H1 (cell line): ENCODE results near the gene XIAP. TPM values are rescaled to one million over a fixed set of nuclear protein-coding genes. Genes with fewer than 3 reads are reported as not detected.

Experiments
- CTCF ChIA-PET: fragments of 300-600 bp; sonication (Branson Sonifier 250); formaldehyde crosslinking; loops from one replicate; lab custom pipeline; 2021; ENCODE audit not compliant: partially characterized antibody; lab: Charles Lee
- POLR2A ChIA-PET: fragments of 300-600 bp; sonication (Branson Sonifier 250); formaldehyde crosslinking; loops from one replicate; lab custom pipeline; 2021; ENCODE audit warnings: inconsistent platforms; ENCODE audit not compliant: partially characterized antibody; lab: Charles Lee
- DNase-seq, 2 experiments: peaks; one replicate each; pipeline versions ENCODE4 v3.0.0 to v3.0.0-alpha.2; 2010 to 2022; ENCODE audit warnings: low spot score in 2 of 2, low read depth in 1 of 2, mixed read lengths in 1 of 2
- FAIRE-seq: peaks from 2 replicates; lab custom pipeline; 2011; peaks lifted over from hg19 to GRCh38; lab: Jason Lieb, UNC
- H2AFZ ChIP-seq: 2 replicates; pipeline ENCODE4 v1.8.1; 2012; ENCODE audit warnings: low read length, inconsistent platforms
- H2AK5ac ChIP-seq: 2 replicates; pipeline ENCODE4 v1.6.1; 2013; ENCODE audit warnings: low read depth, low read length
- H2BK120ac ChIP-seq: replicated peaks from 2 replicates; pipeline ENCODE3; 2013; ENCODE audit warnings: low read depth, low read length, inconsistent platforms
- H2BK12ac ChIP-seq: 2 replicates; pipeline ENCODE4 v1.6.1; 2013; ENCODE audit warnings: low read depth, low read length
- H2BK15ac ChIP-seq: 2 replicates; pipeline ENCODE4 v1.6.1; 2013; ENCODE audit warnings: low read length
- H2BK20ac ChIP-seq: 2 replicates; pipeline ENCODE4 v1.6.1; 2013; ENCODE audit warnings: low read length
- H2BK5ac ChIP-seq: 2 replicates; pipeline ENCODE4 v1.6.1; 2013; ENCODE audit warnings: low read depth, low read length
- H3K14ac ChIP-seq: 2 replicates; pipeline ENCODE4 v1.6.1; 2013; ENCODE audit warnings: inconsistent platforms; ENCODE audit not compliant: insufficient read length
- H3K18ac ChIP-seq: 2 replicates; pipeline ENCODE4 v1.6.1; 2013; ENCODE audit warnings: low read length; ENCODE audit errors: extremely low read depth
- H3K23ac ChIP-seq: 2 replicates; pipeline ENCODE4 v1.6.1; 2013; ENCODE audit warnings: inconsistent platforms; ENCODE audit not compliant: insufficient read length
- H3K23me2 ChIP-seq: 2 replicates; pipeline ENCODE4 v1.6.1; 2013; ENCODE audit warnings: low read depth, low read length
- H3K27ac ChIP-seq: 2 replicates; pipeline ENCODE4 v1.6.1; 2011; ENCODE audit warnings: low read depth, low read length, inconsistent platforms
- H3K27me3 ChIP-seq, 4 experiments: replicated peaks in 1 of 4; 1 replicate in 1 of 4; 2 replicates in 3 of 4; pipeline versions ENCODE4 v1.6.1 to v1.8.1; 2011 to 2013; ENCODE audit warnings: low read length in 3 of 4, mild to moderate bottlenecking in 3 of 4, inconsistent platforms in 2 of 4, mixed read lengths in 2 of 4, moderate library complexity in 1 of 4; ENCODE audit not compliant: control insufficient read depth in 3 of 4, insufficient read depth in 3 of 4; ENCODE audit errors: extremely low read depth in 1 of 4
- H3K36me3 ChIP-seq, 4 experiments: 2 replicates each; pipeline versions ENCODE4 v1.6.1 to v1.8.1; 2011 to 2013; ENCODE audit warnings: mild to moderate bottlenecking in 4 of 4, low read length in 3 of 4, moderate library complexity in 2 of 4, control low read depth in 1 of 4, inconsistent platforms in 1 of 4; ENCODE audit not compliant: insufficient read depth in 4 of 4, control insufficient read depth in 2 of 4
- H3K4ac ChIP-seq: replicated peaks from 2 replicates; pipeline ENCODE3; 2013; ENCODE audit warnings: low read length, low read depth, mixed read lengths, inconsistent platforms; ENCODE audit not compliant: insufficient read length
- H3K4me1 ChIP-seq, 4 experiments: replicated peaks in 1 of 4; 1 replicate in 1 of 4; 2 replicates in 3 of 4; pipeline versions ENCODE4 v1.6.1 to v1.8.1; 2011 to 2013; ENCODE audit warnings: low read length in 3 of 4, inconsistent platforms in 2 of 4, mixed read lengths in 1 of 4; ENCODE audit not compliant: insufficient read depth in 4 of 4, control insufficient read depth in 3 of 4
- H3K4me2 ChIP-seq, 2 experiments: 2 replicates each; pipeline versions ENCODE4 v1.6.1 to v1.8.1; 2011 to 2013; ENCODE audit warnings: low read depth in 2 of 2, low read length in 2 of 2, control low read depth in 1 of 2, inconsistent platforms in 1 of 2, mild to moderate bottlenecking in 1 of 2; ENCODE audit not compliant: insufficient read depth in 1 of 2
- H3K4me3 ChIP-seq, 4 experiments: fragments of 200-600, 300-600 bp in 1 of 4; sonication (generic), shearing (Covaris generic), sonication (Bioruptor Twin) in 1 of 4; 2 replicates each; pipeline versions ENCODE4 v1.5.1 to v1.8.1; 2011 to 2016; ENCODE audit warnings: low read length in 4 of 4, low read depth in 3 of 4, control low read depth in 2 of 4, inconsistent platforms in 2 of 4, mild to moderate bottlenecking in 2 of 4, mixed read lengths in 1 of 4, moderate library complexity in 1 of 4; ENCODE audit not compliant: insufficient read depth in 2 of 4; ENCODE audit errors: extremely low read depth in 1 of 4
- H3K56ac ChIP-seq: replicated peaks from 2 replicates; pipeline ENCODE3; 2013; ENCODE audit warnings: low read depth, mild to moderate bottlenecking, mixed read lengths, low read length, inconsistent platforms; ENCODE audit not compliant: insufficient read length
- H3K79me1 ChIP-seq: 2 replicates; pipeline ENCODE4 v1.6.1; 2013; ENCODE audit warnings: low read depth, low read length, control low read depth
- H3K79me2 ChIP-seq, 2 experiments: 2 replicates each; pipeline versions ENCODE4 v1.6.1 to v1.8.1; 2012 to 2013; ENCODE audit warnings: low read length in 2 of 2, mild to moderate bottlenecking in 2 of 2, inconsistent platforms in 1 of 2; ENCODE audit not compliant: insufficient read depth in 2 of 2, control insufficient read depth in 1 of 2
- H3K9ac ChIP-seq, 4 experiments: replicated peaks in 1 of 4; 1 replicate in 1 of 4; 2 replicates in 3 of 4; pipeline versions ENCODE4 v1.6.1 to v1.8.1; 2011 to 2013; ENCODE audit warnings: low read depth in 3 of 4, low read length in 3 of 4, control low read depth in 2 of 4, mild to moderate bottlenecking in 2 of 4, moderate library complexity in 2 of 4, inconsistent platforms in 1 of 4; ENCODE audit errors: extremely low read depth in 1 of 4
- H3K9me3 ChIP-seq, 2 experiments: 2 replicates each; pipeline versions ENCODE4 v1.6.1 to v1.8.1; 2012 to 2013; ENCODE audit warnings: mild to moderate bottlenecking in 2 of 2, moderate library complexity in 2 of 2, control low read depth in 1 of 2, inconsistent platforms in 1 of 2, low read depth in 1 of 2, low read length in 1 of 2, mixed read lengths in 1 of 2; ENCODE audit not compliant: insufficient read depth in 2 of 2
- H4K20me1 ChIP-seq, 2 experiments: replicated peaks in 1 of 2; 2 replicates each; pipeline versions ENCODE3 to v1.8.1; 2011 to 2013; ENCODE audit warnings: inconsistent platforms in 2 of 2, low read length in 2 of 2, mild to moderate bottlenecking in 1 of 2; ENCODE audit not compliant: insufficient read depth in 2 of 2, control insufficient read depth in 1 of 2
- H4K5ac ChIP-seq: 2 replicates; pipeline ENCODE4 v1.6.1; 2013; ENCODE audit warnings: low read length, low read depth, mixed read lengths, inconsistent platforms; ENCODE audit not compliant: insufficient read length
- H4K8ac ChIP-seq: 2 replicates; pipeline ENCODE4 v1.8.0; 2013; ENCODE audit warnings: mild to moderate bottlenecking, moderate library complexity, low read length, inconsistent platforms; ENCODE audit not compliant: insufficient read depth; ENCODE audit errors: extremely low read depth
- H4K91ac ChIP-seq: replicated peaks from 2 replicates; pipeline ENCODE3; 2013; ENCODE audit warnings: low read length, mixed read lengths, inconsistent platforms; ENCODE audit not compliant: insufficient read length
- CEBPB ChIP-seq: IDR thresholded peaks from 2 replicates; pipeline ENCODE4 v1.6.1; 2012; ENCODE audit warnings: low read depth, low read length
- CTBP2 ChIP-seq: IDR thresholded peaks from 2 replicates; pipeline ENCODE4 v1.7.0; 2011; ENCODE audit warnings: borderline replicate concordance, mild to moderate bottlenecking, moderate library complexity, mixed read lengths, low read length; ENCODE audit not compliant: insufficient read depth, insufficient read length
- KDM5A ChIP-seq: fragments of 200-600 bp; IDR thresholded peaks from 2 replicates; pipeline ENCODE4 v1.7.1; 2012; ENCODE audit warnings: mild to moderate bottlenecking, low read length, inconsistent platforms, mixed read lengths
- NANOG ChIP-seq: IDR thresholded peaks from 2 replicates; pipeline ENCODE4 v1.6.1; 2011; ENCODE audit warnings: low read length, low read depth, mild to moderate bottlenecking, inconsistent platforms; ENCODE audit not compliant: insufficient read depth, poor library complexity, severe bottlenecking
- SUZ12 ChIP-seq: fragments of 200-600 bp; sonication (generic); IDR thresholded peaks from 2 replicates; pipeline ENCODE4 v1.6.1; 2012; ENCODE audit warnings: mild to moderate bottlenecking, inconsistent platforms, low read length, moderate library complexity, mixed read lengths
- WGBS, 2 experiments: shearing (Covaris generic) in 1 of 2; methylation state at CpG; one replicate each; pipeline versions ENCODE4 v1.1.6 to v1.1.7; 2013 to 2015; ENCODE audit warnings: low lambda C conversion rate in 2 of 2, mixed read lengths in 2 of 2, inconsistent platforms in 1 of 2, low coverage in 1 of 2, missing lambda C conversion rate in 1 of 2; ENCODE audit not compliant: insufficient replicate concordance in 2 of 2, insufficient coverage in 1 of 2, insufficient read length in 1 of 2; ENCODE audit errors: extremely low coverage in 1 of 2, missing lambda C conversion rate in 1 of 2; 5-methylcytosine and 5-hydroxymethylcytosine counted together
- polyA plus RNA-seq, 7 experiments: library from polyadenylated mRNA; depleted of rRNA in 3 of 7; stranded (reverse) in 5 of 7; unstranded in 2 of 7; fragments of >200 nt in 5 of 7; fragments of 200-250 nt in 2 of 7; gene quantifications; 1 replicate in 5 of 7; 2 replicates in 1 of 7; 4 replicates in 1 of 7; pipeline versions ENCODE4 v1.2.1 to v1.2.3, GENCODE V29; 2011 to 2013; ENCODE audit warnings: missing spikeins in 2 of 7, mixed read lengths in 2 of 7
- total RNA-seq: library from RNA; stranded (reverse); fragmentation: NEBNext Ultra II Directional; extraction: Animal tissue kit (Norgen Biotek cat#: 25700); gene quantifications from 2 replicates; pipeline ENCODE4 v1.2.1, GENCODE V29; 2021

The XIAP gene
- total and polyA plus RNA-seq, 2 of the 8 experiments (the other 6 are each of a cell fraction or from before 2014, with no cell fraction given): 5.9 to 44.7 TPM

DNA sequence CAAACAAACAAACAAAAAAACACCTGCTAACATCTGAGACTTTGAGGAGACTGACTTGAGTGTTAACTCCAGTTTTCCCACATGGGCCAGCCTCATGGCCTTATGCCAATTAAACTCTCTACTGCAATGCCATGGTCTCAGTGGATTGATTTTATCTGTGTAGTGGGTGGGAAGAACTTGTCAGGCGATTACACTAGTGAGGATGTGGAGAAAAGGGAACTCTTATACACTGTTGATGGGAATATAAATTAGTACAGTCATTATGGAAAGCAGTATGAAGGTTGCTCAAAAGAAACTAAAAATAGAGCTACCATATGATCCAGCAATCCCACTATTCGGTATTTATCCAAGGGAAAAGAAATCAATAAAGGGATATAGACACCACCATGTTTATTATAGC, 12.8 kb upstream of the XIAP start:
- H3K36me3 ChIP-seq: no peaks in the 10 kb centered on the region
- no peaks in the 10 kb centered on the region for H3K9me3 ChIP-seq
- no peaks in the 10 kb centered on the region for H3K79me2 ChIP-seq
- H3K4me3 ChIP-seq: no peak overlapping the region
- 90% methylated on average over 2 of the region's 2 CpGs; no CpG with 5 or more reads in 1 of the 2 experiments for WGBS, 2 experiments
- H2BK12ac ChIP-seq: no peak overlapping the region
- no peak overlapping the region for H3K56ac ChIP-seq
- no peak overlapping the region for H4K5ac ChIP-seq
- CTCF ChIA-PET: no interaction called here
- no peak overlapping the region for H3K23ac ChIP-seq
- DNase-seq: no peak
- no peak overlapping the region for H3K4ac ChIP-seq
- H3K14ac ChIP-seq: no peak overlapping the region
- no peak overlapping the region for H4K91ac ChIP-seq
- no peaks in the 10 kb centered on the region for H3K4me1 ChIP-seq
- no peaks in the 10 kb centered on the region for H3K23me2 ChIP-seq
- no peak overlapping the region for H3K27ac ChIP-seq
- H2BK15ac ChIP-seq: no peak overlapping the region
- H3K18ac ChIP-seq: no peak overlapping the region
- FAIRE-seq: no peak
- H3K4me2 ChIP-seq: no peak overlapping the region
- no peaks in the 10 kb centered on the region for H4K20me1 ChIP-seq
- no peak overlapping the region for H2AK5ac ChIP-seq
- no peaks in the 10 kb centered on the region for H3K79me1 ChIP-seq
- no peaks in the 10 kb centered on the region for H3K27me3 ChIP-seq
- H2BK20ac ChIP-seq: no peak overlapping the region
- H2BK5ac ChIP-seq: no peak overlapping the region
- POLR2A ChIA-PET: no interaction called here
- H2AFZ ChIP-seq: no peak overlapping the region
- H3K9ac ChIP-seq: no peak overlapping the region
- no peak overlapping the region for H2BK120ac ChIP-seq
- no peak overlapping the region for H4K8ac ChIP-seq
- no peak for TF ChIP-seq SUZ12
- TF ChIP-seq CTBP2: no peak
- no peak for TF ChIP-seq CEBPB
- TF ChIP-seq NANOG: no peak
- no peak for TF ChIP-seq KDM5A
